GM21717 (cell line): ENCODE results near the gene ENDOD1.

ENCODE experiments used
- ATAC-seq: cut with Tn5 transposase; IDR thresholded peaks from one replicate; pipeline ENCODE4 v1.9.1; 2021; ENCODE audit warnings: mild to moderate bottlenecking, moderate library complexity; ENCODE audit not compliant: unreplicated experiment

Gene ENDOD1

GRCh38 chr11:95074792-95075563 is 14.7 kb upstream of the ENDOD1 start:
- ATAC-seq = no peak

GRCh38 chr11:95076416-95076815 is 13.2 kb upstream of the ENDOD1 start:
- no peak for ATAC-seq

- no peak for ATAC-seq
These were observed 12.7 kb upstream of the ENDOD1 start for GRCh38 chr11:95076981-95077380.

GRCh38 chr11:95078526-95078925 is 11.1 kb upstream of the ENDOD1 start:
- no peak for ATAC-seq

GRCh38 chr11:95081010-95081409 is 8.6 kb upstream of the ENDOD1 start:
- ATAC-seq = no peak

GRCh38 chr11:95081412-95081811 is 8.2 kb upstream of the ENDOD1 start:
- no peak for ATAC-seq

GRCh38 chr11:95082576-95083001 is 7.1 kb upstream of the ENDOD1 start:
- ATAC-seq = no peak

- ATAC-seq = peak; percentile 44
These were observed 5.1 kb upstream of the ENDOD1 start for GRCh38 chr11:95084509-95084908.

GRCh38 chr11:95085117-95085816 is 4.4 kb upstream of the ENDOD1 start:
- no peak for ATAC-seq

GRCh38 chr11:95086151-95086550 is 3.5 kb upstream of the ENDOD1 start:
- no peak for ATAC-seq

GRCh38 chr11:95086836-95087570 is 2.6 kb upstream of the ENDOD1 start:
- no peak for ATAC-seq

GRCh38 chr11:95088946-95089619 is 563 bp upstream of the ENDOD1 start:
- ATAC-seq = peak; percentile 48

GRCh38 chr11:95091663-95092180 is 2.1 kb downstream of the ENDOD1 start:
- ATAC-seq = no peak

GRCh38 chr11:95092549-95093324 is 3.1 kb downstream of the ENDOD1 start:
- ATAC-seq = no peak

GRCh38 chr11:95093548-95093947 is 3.9 kb downstream of the ENDOD1 start:
- peak; percentile 18 for ATAC-seq

- ATAC-seq = peak; percentile 79
These were observed 6.4 kb downstream of the ENDOD1 start for GRCh38 chr11:95095858-95096587.

GRCh38 chr11:95097209-95097608 is 7.6 kb downstream of the ENDOD1 start:
- no peak for ATAC-seq

GRCh38 chr11:95098826-95099225 is 9.2 kb downstream of the ENDOD1 start:
- ATAC-seq = no peak

GRCh38 chr11:95100191-95100648 is 10.6 kb downstream of the ENDOD1 start:
- ATAC-seq = no peak
